Measurements from ENCODE around the gene BORCS5.
"Not testable (repeated sequence)": the region's sequence is repeated elsewhere in the genome, so short reads cannot be mapped to it uniquely, and the experiment has no call there.

BORCS5 gene

GRCh38 chr12:12460935-12461922 is 104.4 kb downstream of the BORCS5 start:
- DNase-seq: no peak

- no peak for DNase-seq
Measured at GRCh38 chr12:12461923-12462315, 105.0 kb downstream of the BORCS5 start.

GRCh38 chr12:12465522-12465921 is 108.6 kb downstream of the BORCS5 start:
- no peak for DNase-seq

GRCh38 chr12:12466157-12466556 is 109.3 kb downstream of the BORCS5 start:
- no peak for DNase-seq

- DNase-seq: no peak
Measured at GRCh38 chr12:12467264-12467663, 110.4 kb downstream of the BORCS5 start.

GRCh38 chr12:12467688-12468261 is 110.9 kb downstream of the BORCS5 start:
- no peak for DNase-seq

GRCh38 chr12:12468575-12468974 is 111.7 kb downstream of the BORCS5 start:
- DNase-seq: no peak

GRCh38 chr12:12469386-12469785 is 112.5 kb downstream of the BORCS5 start:
- no peak for DNase-seq

GRCh38 chr12:12470751-12471306 is 114.0 kb downstream of the BORCS5 start:
- no peak for DNase-seq

- not testable (repeated sequence) for DNase-seq
Measured at GRCh38 chr12:12471982-12472961, 115.4 kb downstream of the BORCS5 start.

GRCh38 chr12:12473223-12473622 is 116.3 kb downstream of the BORCS5 start:
- DNase-seq: no peak

- no peak for DNase-seq
Measured at GRCh38 chr12:12474471-12474928, 117.6 kb downstream of the BORCS5 start.

GRCh38 chr12:12474931-12475795 is 118.3 kb downstream of the BORCS5 start:
- DNase-seq: no peak

- DNase-seq: no peak
Measured at GRCh38 chr12:12476857-12477531, 120.1 kb downstream of the BORCS5 start.

GRCh38 chr12:12477532-12477890 is 120.6 kb downstream of the BORCS5 start:
- no peak for DNase-seq

GRCh38 chr12:12480074-12480473 is 123.2 kb downstream of the BORCS5 start:
- no peak for DNase-seq

- no peak for DNase-seq
Measured at GRCh38 chr12:12481631-12482030, 124.8 kb downstream of the BORCS5 start.

- DNase-seq: no peak
Measured at GRCh38 chr12:12482150-12482761, 125.4 kb downstream of the BORCS5 start.

GRCh38 chr12:12482959-12483358 is 126.1 kb downstream of the BORCS5 start:
- no peak for DNase-seq

- DNase-seq: no peak
Measured at GRCh38 chr12:12483438-12483837, 126.6 kb downstream of the BORCS5 start.

All from right kidney (tissue), 1 donor.